Left kidney (tissue), 1 donor: ENCODE measurements around the gene WFDC13. TPM values are rescaled to one million over a fixed set of nuclear protein-coding genes. Genes with fewer than 3 reads are reported as not detected.

Source experiments
- polyA plus RNA-seq: library from polyadenylated mRNA; unstranded; fragments of 120-200 nt; gene quantifications from one replicate; pipeline ENCODE4 v1.2.1, GENCODE V29; 2013; ENCODE audit not compliant: insufficient read length

The WFDC13 gene
- polyA plus RNA-seq, 1 donor: not detected

Other genes starting within 250 kb of the WFDC13 start
- gene WFDC2, start 232.3 kb upstream of the WFDC13 start, polyA plus RNA-seq: 164 TPM
- gene SPINT3, start 186.4 kb upstream of the WFDC13 start, polyA plus RNA-seq: not detected
- 0.23 TPM for gene WFDC6, start 162.6 kb upstream of the WFDC13 start, polyA plus RNA-seq
- gene EPPIN, start 154.6 kb upstream of the WFDC13 start, polyA plus RNA-seq: 0.55 TPM
- 0.13 TPM for gene WFDC8, start 122.8 kb upstream of the WFDC13 start, polyA plus RNA-seq
- not detected for gene WFDC10A, start 72.3 kb upstream of the WFDC13 start, polyA plus RNA-seq
- not detected for gene WFDC9, start 70.8 kb upstream of the WFDC13 start, polyA plus RNA-seq
- not detected for gene WFDC11, start 31.8 kb upstream of the WFDC13 start, polyA plus RNA-seq
- gene WFDC10B, start 3.0 kb downstream of the WFDC13 start, polyA plus RNA-seq: not detected
- gene SPINT4, start 20.3 kb downstream of the WFDC13 start, polyA plus RNA-seq: not detected
- 0.47 TPM for gene WFDC3, start 89.8 kb downstream of the WFDC13 start, polyA plus RNA-seq
- 34.2 TPM for gene DNTTIP1, start 89.9 kb downstream of the WFDC13 start, polyA plus RNA-seq
- 84.4 TPM for gene UBE2C, start 110.6 kb downstream of the WFDC13 start, polyA plus RNA-seq
- 0.47 TPM for gene TNNC2, start 125.3 kb downstream of the WFDC13 start, polyA plus RNA-seq
- gene SNX21, start 131.8 kb downstream of the WFDC13 start, polyA plus RNA-seq: 11.9 TPM
- gene ACOT8, start 155.4 kb downstream of the WFDC13 start, polyA plus RNA-seq: 23.3 TPM
- 5.9 TPM for gene ZSWIM3, start 155.6 kb downstream of the WFDC13 start, polyA plus RNA-seq
- 18.6 TPM for gene ZSWIM1, start 179.2 kb downstream of the WFDC13 start, polyA plus RNA-seq
- gene SPATA25, start 185.6 kb downstream of the WFDC13 start, polyA plus RNA-seq: 6.0 TPM
- gene NEURL2, start 189.2 kb downstream of the WFDC13 start, polyA plus RNA-seq: 7.3 TPM
- 143 TPM for gene CTSA, start 189.3 kb downstream of the WFDC13 start, polyA plus RNA-seq
- gene PLTP, start 210.1 kb downstream of the WFDC13 start, polyA plus RNA-seq: 118 TPM
- gene PCIF1, start 232.6 kb downstream of the WFDC13 start, polyA plus RNA-seq: 44.9 TPM